Fibroblast of lung (primary cell): ENCODE data around the gene SFXN3.

Experiments
- CTCF ChIP-seq, 2 donors: IDR thresholded peaks in 1 of 2; conservative IDR thresholded peaks in 1 of 2; 1 replicate in 1 of 2; 2 replicates in 1 of 2; pipeline ENCODE4 v1.5.1; 2011 to 2012; ENCODE audit warnings: low read length in 2 of 2, control low read depth in 1 of 2, inconsistent platforms in 1 of 2, low read depth in 1 of 2, mild to moderate bottlenecking in 1 of 2
- EZH2 ChIP-seq: IDR thresholded peaks from 2 replicates; pipeline ENCODE4 v1.5.1; 2012; ENCODE audit warnings: low read length, control low read depth, mild to moderate bottlenecking; ENCODE audit errors: missing control alignments

- TF ChIP-seq CTCF (conservative IDR thresholded peaks at IDR 0.05 in 1 of 2, IDR thresholded peaks at IDR 0.05 in 1 of 2; ENCODE audit: low read depth in 1 of 2, low read length in 2 of 2) (no peak), EZH2 (no peak)
Observed at GRCh38 chr10:101007915-101008822, 22.9 kb upstream of the SFXN3 start.
